ENCODE measurements around the gene ACTG2.

The ACTG2 gene

GRCh38 chr2:73892631-73893329 lies at the start of gene ACTG2:
Gene ACTG2, plus strand, starts transcription at chr2:73893008. Its CDS starts 8,304 bp downstream, at chr2:73901312.
- Histone ChIP-seq H3K9me3 (ENCODE audit: low read length) (no peaks in the 10 kb centered on the region), H3K4me1 (ENCODE audit: insufficient read depth, low read length) (peaks cover 20% of the 10 kb centered on the region), H3K4me3 (ENCODE audit: low read length) (no peak within 1 kb of the TSS)

DNA sequence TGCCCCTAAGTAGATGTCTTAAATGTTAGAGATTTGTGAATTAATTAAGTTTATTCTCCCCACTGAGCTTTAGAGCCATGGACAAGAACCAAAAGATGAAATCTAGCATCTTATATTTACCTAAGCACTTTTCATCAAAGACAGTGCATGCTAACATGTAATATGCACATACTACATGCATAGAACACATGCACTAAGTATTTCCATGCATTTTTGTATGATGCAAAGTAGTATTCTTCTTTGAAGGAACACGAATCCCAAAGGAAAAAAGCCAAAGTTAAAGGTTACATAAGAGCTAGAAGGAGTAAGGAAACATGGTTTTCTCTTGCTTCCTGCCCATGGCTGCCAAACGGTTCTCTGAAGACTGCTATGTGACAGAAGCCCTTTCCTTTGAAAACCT lies 48.7 kb upstream of the ACTG2 start:
- Histone ChIP-seq H3K9me3 (ENCODE audit: low read length) (no peaks in the 10 kb centered on the region), H2AFZ (ENCODE audit: low read depth, low read length) (no peak overlapping the region), H3K4me3 (ENCODE audit: low read length) (no peak overlapping the region), H3K36me3 (ENCODE audit: insufficient read depth, low read length) (peaks cover 61% of the 10 kb centered on the region), H3K4me1 (ENCODE audit: insufficient read depth, low read length) (peaks cover 4% of the 10 kb centered on the region), H3K27me3 (ENCODE audit: insufficient read depth, low read length) (no peaks in the 10 kb centered on the region)

More at GRCh38 chr2:73892631-73893329, at the start of gene ACTG2:
- Histone ChIP-seq H3K27me3 (ENCODE audit: insufficient read depth, low read length) (peaks cover 13% of the 10 kb centered on the region), H2AFZ (ENCODE audit: low read depth, low read length) (no peak within 1 kb of the TSS), H3K36me3 (ENCODE audit: insufficient read depth, low read length) (no peaks in the 10 kb centered on the region)

- H3K36me3 ChIP-seq (ENCODE audit: insufficient read depth, low read length) = peaks cover 82% of the 10 kb centered on the region
These were observed 42.8 kb upstream of the ACTG2 start for GRCh38 chr2:73850009-73850408.

DNA sequence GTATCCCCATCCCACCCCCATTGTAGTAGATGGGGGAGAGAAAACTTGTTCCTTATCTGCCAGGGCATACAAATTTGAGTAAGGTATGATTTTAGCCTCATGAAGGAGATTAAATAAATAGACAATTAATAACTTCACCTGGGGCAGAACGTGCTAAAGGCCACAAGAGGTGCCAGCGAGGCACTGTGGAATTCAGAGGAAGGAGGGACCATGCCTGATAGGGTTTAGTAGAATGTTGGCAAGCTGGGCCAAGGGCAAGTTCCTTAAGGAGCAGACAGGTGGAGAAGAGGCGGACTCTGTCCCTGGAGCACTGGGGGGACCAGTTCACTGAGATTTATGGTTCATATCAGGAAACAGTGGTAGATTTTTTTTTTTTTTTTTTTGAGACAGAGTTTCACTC lies 41.5 kb upstream of the ACTG2 start:
- peaks cover 85% of the 10 kb centered on the region for H3K36me3 ChIP-seq (ENCODE audit: insufficient read depth, low read length)
- no peak overlapping the region for H3K4me3 ChIP-seq (ENCODE audit: low read length)
- H3K9me3 ChIP-seq (ENCODE audit: low read length) = peaks cover 1% of the 10 kb centered on the region
- no peaks in the 10 kb centered on the region for H3K4me1 ChIP-seq (ENCODE audit: insufficient read depth, low read length)
- H3K27me3 ChIP-seq (ENCODE audit: insufficient read depth, low read length) = no peaks in the 10 kb centered on the region
- H2AFZ ChIP-seq (ENCODE audit: low read depth, low read length) = no peak overlapping the region

More at GRCh38 chr2:73850009-73850408, 42.8 kb upstream of the ACTG2 start:
- Histone ChIP-seq H3K4me1 (ENCODE audit: insufficient read depth, low read length) (no peaks in the 10 kb centered on the region), H3K27me3 (ENCODE audit: insufficient read depth, low read length) (no peaks in the 10 kb centered on the region), H2AFZ (ENCODE audit: low read depth, low read length) (no peak overlapping the region), H3K9me3 (ENCODE audit: low read length) (no peaks in the 10 kb centered on the region), H3K4me3 (ENCODE audit: low read length) (no peak overlapping the region)

DNA sequence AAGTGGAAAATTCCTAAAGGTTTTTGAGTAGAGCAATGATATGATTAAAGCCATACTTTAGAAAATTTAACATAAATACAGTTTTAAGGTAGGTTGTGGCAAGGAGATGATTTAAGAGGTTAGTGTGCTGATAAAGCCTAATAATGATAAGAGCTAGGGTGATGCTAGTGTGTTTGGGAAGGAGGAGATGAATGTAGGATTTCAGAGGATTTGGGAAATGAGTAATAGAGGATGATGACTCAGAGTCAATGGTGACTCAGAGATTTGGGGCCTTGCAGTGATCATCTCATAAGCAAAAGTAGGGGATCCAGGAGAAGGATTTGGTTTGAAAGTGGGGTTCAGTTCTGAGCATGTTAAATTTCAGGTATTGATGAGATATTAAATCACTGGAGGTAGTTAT lies 40.8 kb upstream of the ACTG2 start:
- H2AFZ ChIP-seq (ENCODE audit: low read depth, low read length) = no peak overlapping the region
- H3K9me3 ChIP-seq (ENCODE audit: low read length) = peaks cover 1% of the 10 kb centered on the region
- H3K4me3 ChIP-seq (ENCODE audit: low read length) = no peak overlapping the region
- H3K4me1 ChIP-seq (ENCODE audit: insufficient read depth, low read length) = no peaks in the 10 kb centered on the region
- peaks cover 86% of the 10 kb centered on the region for H3K36me3 ChIP-seq (ENCODE audit: insufficient read depth, low read length)
- no peaks in the 10 kb centered on the region for H3K27me3 ChIP-seq (ENCODE audit: insufficient read depth, low read length)

- Histone ChIP-seq H3K9me3 (ENCODE audit: low read length) (peaks cover 1% of the 10 kb centered on the region), H3K36me3 (ENCODE audit: insufficient read depth, low read length) (peaks cover 66% of the 10 kb centered on the region), H3K4me3 (ENCODE audit: low read length) (no peak overlapping the region), H3K4me1 (ENCODE audit: insufficient read depth, low read length) (no peaks in the 10 kb centered on the region), H3K27me3 (ENCODE audit: insufficient read depth, low read length) (no peaks in the 10 kb centered on the region), H2AFZ (ENCODE audit: low read depth, low read length) (no peak overlapping the region)
These were observed 37.3 kb upstream of the ACTG2 start for GRCh38 chr2:73855526-73855925.

DNA sequence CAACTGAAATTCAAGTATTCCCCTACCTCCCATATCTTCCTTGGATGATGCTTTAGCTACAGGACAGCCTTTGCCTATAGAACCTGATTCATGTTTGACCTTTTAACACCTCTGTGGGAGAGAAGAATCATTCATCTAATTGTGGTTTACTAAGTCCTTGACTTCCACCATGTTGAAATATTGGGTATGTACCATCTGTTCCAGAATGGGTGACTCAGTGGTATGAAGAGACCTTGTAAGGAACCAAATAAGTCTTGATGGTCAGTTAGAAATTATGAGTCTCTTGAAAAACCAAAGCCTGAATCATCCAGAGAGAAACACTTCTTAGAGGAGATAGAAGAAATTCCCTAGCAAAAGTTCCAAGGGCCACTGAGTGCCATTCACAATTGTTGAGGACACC lies 36.6 kb upstream of the ACTG2 start:
- Histone ChIP-seq H2AFZ (ENCODE audit: low read depth, low read length) (no peak overlapping the region), H3K27me3 (ENCODE audit: insufficient read depth, low read length) (no peaks in the 10 kb centered on the region), H3K4me3 (ENCODE audit: low read length) (no peak overlapping the region), H3K9me3 (ENCODE audit: low read length) (peaks cover 1% of the 10 kb centered on the region), H3K36me3 (ENCODE audit: insufficient read depth, low read length) (peaks cover 67% of the 10 kb centered on the region), H3K4me1 (ENCODE audit: insufficient read depth, low read length) (no peaks in the 10 kb centered on the region)

- Histone ChIP-seq H3K4me3 (ENCODE audit: low read length) (no peak overlapping the region), H3K9me3 (ENCODE audit: low read length) (peaks cover 1% of the 10 kb centered on the region), H3K27me3 (ENCODE audit: insufficient read depth, low read length) (no peaks in the 10 kb centered on the region), H3K36me3 (ENCODE audit: insufficient read depth, low read length) (peaks cover 63% of the 10 kb centered on the region), H2AFZ (ENCODE audit: low read depth, low read length) (no peak overlapping the region), H3K4me1 (ENCODE audit: insufficient read depth, low read length) (no peaks in the 10 kb centered on the region)
These were observed 32.9 kb upstream of the ACTG2 start for GRCh38 chr2:73859721-73860586.

GRCh38 chr2:73862987-73863386 lies 29.8 kb upstream of the ACTG2 start:
- no peak overlapping the region for H2AFZ ChIP-seq (ENCODE audit: low read depth, low read length)
- H3K27me3 ChIP-seq (ENCODE audit: insufficient read depth, low read length) = no peaks in the 10 kb centered on the region
- no peak overlapping the region for H3K4me3 ChIP-seq (ENCODE audit: low read length)
- H3K4me1 ChIP-seq (ENCODE audit: insufficient read depth, low read length) = no peaks in the 10 kb centered on the region
- H3K9me3 ChIP-seq (ENCODE audit: low read length) = no peaks in the 10 kb centered on the region
- H3K36me3 ChIP-seq (ENCODE audit: insufficient read depth, low read length) = peaks cover 60% of the 10 kb centered on the region

DNA sequence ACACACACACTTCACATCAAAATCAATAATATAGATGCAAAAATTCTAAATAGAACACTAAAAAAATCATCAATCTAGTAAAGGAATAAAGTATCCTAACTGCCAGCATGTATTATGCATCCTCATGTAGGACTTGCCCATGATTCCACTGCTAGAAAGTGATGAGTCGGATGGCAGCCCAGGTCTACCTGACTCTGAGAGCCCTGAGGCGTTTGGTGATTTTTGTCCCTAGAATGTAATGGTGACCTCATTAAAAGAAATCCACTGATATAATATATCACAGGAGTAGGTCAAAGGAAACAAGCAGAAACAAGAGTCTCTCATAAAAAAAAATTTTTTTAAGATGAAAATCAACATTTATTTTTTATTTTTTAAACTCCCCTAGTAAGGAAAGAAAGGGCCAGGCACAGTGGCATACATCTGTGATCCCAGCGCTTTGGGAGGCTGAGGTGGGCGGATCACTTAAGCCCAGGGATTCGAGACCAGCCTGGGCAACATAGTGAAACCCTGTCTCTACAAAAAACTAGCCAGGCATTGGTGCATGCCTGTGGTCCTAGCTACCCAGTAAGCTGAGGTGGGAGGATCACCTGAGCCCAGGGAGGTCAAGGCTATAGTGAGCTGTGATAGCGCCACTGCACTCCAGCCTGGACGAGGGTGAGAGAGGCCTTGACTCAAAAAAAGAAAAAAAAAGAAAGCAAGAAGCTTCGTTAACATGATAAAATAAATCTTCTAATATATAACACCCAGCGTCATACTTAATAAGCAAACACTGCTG lies 24.4 kb upstream of the ACTG2 start:
- H3K27me3 ChIP-seq (ENCODE audit: insufficient read depth, low read length) = no peaks in the 10 kb centered on the region

DNA sequence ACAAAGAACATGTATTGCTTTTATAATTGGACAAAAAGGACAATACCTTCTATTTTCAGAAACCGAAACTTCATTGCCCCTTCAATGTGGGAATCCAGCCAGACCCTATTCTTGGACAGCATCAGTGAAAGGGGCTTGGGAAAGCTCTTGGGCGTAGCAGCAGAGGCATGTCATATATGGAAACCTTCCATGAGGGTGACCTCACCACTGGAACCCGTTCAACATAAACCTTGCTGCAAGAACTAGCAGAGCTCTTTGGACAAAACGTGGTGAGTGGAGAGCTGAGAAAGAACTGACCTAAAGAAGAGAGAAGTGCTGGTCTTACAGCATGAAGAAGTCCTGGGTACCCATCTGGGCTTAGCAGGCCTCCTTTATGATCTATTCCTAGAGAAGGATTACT lies 22.7 kb upstream of the ACTG2 start:
- peaks cover 20% of the 10 kb centered on the region for H3K36me3 ChIP-seq (ENCODE audit: insufficient read depth, low read length)
- H3K4me1 ChIP-seq (ENCODE audit: insufficient read depth, low read length) = no peaks in the 10 kb centered on the region
- no peak overlapping the region for H2AFZ ChIP-seq (ENCODE audit: low read depth, low read length)
- no peaks in the 10 kb centered on the region for H3K9me3 ChIP-seq (ENCODE audit: low read length)
- H3K27me3 ChIP-seq (ENCODE audit: insufficient read depth, low read length) = no peaks in the 10 kb centered on the region
- H3K4me3 ChIP-seq (ENCODE audit: low read length) = no peak overlapping the region

More for the DNA sequence above, 24.4 kb upstream of the ACTG2 start:
- H3K36me3 ChIP-seq (ENCODE audit: insufficient read depth, low read length) = peaks cover 33% of the 10 kb centered on the region
- H2AFZ ChIP-seq (ENCODE audit: low read depth, low read length) = no peak overlapping the region
- no peaks in the 10 kb centered on the region for H3K9me3 ChIP-seq (ENCODE audit: low read length)
- no peak overlapping the region for H3K4me3 ChIP-seq (ENCODE audit: low read length)
- H3K4me1 ChIP-seq (ENCODE audit: insufficient read depth, low read length) = no peaks in the 10 kb centered on the region

GRCh38 chr2:73877071-73877802 lies 15.6 kb upstream of the ACTG2 start:
- H2AFZ ChIP-seq (ENCODE audit: low read depth, low read length) = no peak overlapping the region
- no peaks in the 10 kb centered on the region for H3K36me3 ChIP-seq (ENCODE audit: insufficient read depth, low read length)
- no peaks in the 10 kb centered on the region for H3K4me1 ChIP-seq (ENCODE audit: insufficient read depth, low read length)
- no peaks in the 10 kb centered on the region for H3K27me3 ChIP-seq (ENCODE audit: insufficient read depth, low read length)
- no peaks in the 10 kb centered on the region for H3K9me3 ChIP-seq (ENCODE audit: low read length)
- H3K4me3 ChIP-seq (ENCODE audit: low read length) = no peak overlapping the region
